Astrocyte (in vitro differentiated cells and primary cell): Measurements from ENCODE around the gene RUSF1. TPM values are rescaled to one million over a fixed set of nuclear protein-coding genes. Genes with fewer than 3 reads are reported as not detected.

Experiments used
- DNase-seq: peaks from one replicate; pipeline ENCODE4 v3.0.0-alpha.2; 2010; ENCODE audit warnings: low read depth
- FAIRE-seq: peaks from 2 replicates; lab custom pipeline; 2011; peaks lifted over from hg19 to GRCh38; lab: Jason Lieb, UNC
- H2AFZ ChIP-seq: 2 replicates; pipeline ENCODE4 v1.6.0; 2012; ENCODE audit warnings: low read depth, low read length, inconsistent platforms
- H3K27ac ChIP-seq: 2 replicates; pipeline ENCODE4 v1.5.1; 2011; ENCODE audit warnings: low read depth, low read length, inconsistent platforms
- H3K27me3 ChIP-seq: 2 replicates; pipeline ENCODE4 v1.6.0; 2011; ENCODE audit warnings: low read length, inconsistent platforms; ENCODE audit not compliant: insufficient read depth
- H3K36me3 ChIP-seq: 2 replicates; pipeline ENCODE4 v1.5.1; 2011; ENCODE audit warnings: low read length, inconsistent platforms; ENCODE audit not compliant: insufficient read depth
- H3K4me1 ChIP-seq: 2 replicates; pipeline ENCODE4 v1.5.1; 2011; ENCODE audit warnings: low read length, inconsistent platforms; ENCODE audit not compliant: insufficient read depth
- H3K4me2 ChIP-seq: 2 replicates; pipeline ENCODE4 v1.6.0; 2012; ENCODE audit warnings: low read length, inconsistent platforms
- H3K4me3 ChIP-seq: 2 replicates; pipeline ENCODE4 v1.5.1; 2011; ENCODE audit warnings: low read depth, mild to moderate bottlenecking, low read length, inconsistent platforms; ENCODE audit not compliant: insufficient read depth
- H3K79me2 ChIP-seq: 2 replicates; pipeline ENCODE4 v1.6.0; 2012; ENCODE audit warnings: mild to moderate bottlenecking, low read length, inconsistent platforms; ENCODE audit not compliant: insufficient read depth
- H3K9ac ChIP-seq: 2 replicates; pipeline ENCODE4 v1.6.0; 2012; ENCODE audit warnings: mild to moderate bottlenecking, low read length, inconsistent platforms
- H3K9me3 ChIP-seq: 2 replicates; pipeline ENCODE4 v1.5.1; 2012; ENCODE audit warnings: low read depth, mild to moderate bottlenecking, low read length, inconsistent platforms; ENCODE audit not compliant: insufficient read depth
- H4K20me1 ChIP-seq: 2 replicates; pipeline ENCODE4 v1.6.0; 2012; ENCODE audit warnings: low read length, inconsistent platforms; ENCODE audit not compliant: insufficient read depth
- H3K27ac Mint-ChIP-seq: one replicate; pipeline ENCODE4 v1.8.0; 2021; ENCODE audit warnings: mild to moderate bottlenecking, mixed read lengths; ENCODE audit not compliant: unreplicated experiment
- H3K27me3 Mint-ChIP-seq: one replicate; pipeline ENCODE4 v1.8.0; 2021; ENCODE audit warnings: low read depth, mixed read lengths; ENCODE audit not compliant: unreplicated experiment
- H3K36me3 Mint-ChIP-seq: one replicate; pipeline ENCODE4 v1.8.0; 2021; ENCODE audit warnings: low read depth, mixed read lengths; ENCODE audit not compliant: unreplicated experiment
- H3K4me1 Mint-ChIP-seq: one replicate; pipeline ENCODE4 v1.8.0; 2021; ENCODE audit warnings: low read depth, mixed read lengths; ENCODE audit not compliant: unreplicated experiment
- H3K4me3 Mint-ChIP-seq: one replicate; pipeline ENCODE4 v1.8.0; 2021; ENCODE audit warnings: mild to moderate bottlenecking, moderate library complexity, mixed read lengths; ENCODE audit not compliant: unreplicated experiment
- H3K9me3 Mint-ChIP-seq: one replicate; pipeline ENCODE4 v1.8.0; 2021; ENCODE audit warnings: mild to moderate bottlenecking, mixed read lengths; ENCODE audit not compliant: unreplicated experiment
- CTCF ChIP-seq: IDR thresholded peaks from 2 replicates; pipeline ENCODE4 v1.5.1; 2011; ENCODE audit warnings: low read depth, mild to moderate bottlenecking, inconsistent platforms, low read length, moderate library complexity; ENCODE audit not compliant: insufficient read depth
- EZH2 ChIP-seq: IDR thresholded peaks from 2 replicates; pipeline ENCODE4 v1.6.1; 2012; ENCODE audit warnings: mild to moderate bottlenecking, low read length, inconsistent platforms; ENCODE audit not compliant: insufficient read depth
- total RNA-seq: library from RNA; stranded (reverse); gene quantifications from 2 replicates; pipeline ENCODE4 v1.2.1, GENCODE V29; 2021

The RUSF1 gene
- total RNA-seq, 1 donor from 2014 or later, result 33.9 TPM

DNA sequence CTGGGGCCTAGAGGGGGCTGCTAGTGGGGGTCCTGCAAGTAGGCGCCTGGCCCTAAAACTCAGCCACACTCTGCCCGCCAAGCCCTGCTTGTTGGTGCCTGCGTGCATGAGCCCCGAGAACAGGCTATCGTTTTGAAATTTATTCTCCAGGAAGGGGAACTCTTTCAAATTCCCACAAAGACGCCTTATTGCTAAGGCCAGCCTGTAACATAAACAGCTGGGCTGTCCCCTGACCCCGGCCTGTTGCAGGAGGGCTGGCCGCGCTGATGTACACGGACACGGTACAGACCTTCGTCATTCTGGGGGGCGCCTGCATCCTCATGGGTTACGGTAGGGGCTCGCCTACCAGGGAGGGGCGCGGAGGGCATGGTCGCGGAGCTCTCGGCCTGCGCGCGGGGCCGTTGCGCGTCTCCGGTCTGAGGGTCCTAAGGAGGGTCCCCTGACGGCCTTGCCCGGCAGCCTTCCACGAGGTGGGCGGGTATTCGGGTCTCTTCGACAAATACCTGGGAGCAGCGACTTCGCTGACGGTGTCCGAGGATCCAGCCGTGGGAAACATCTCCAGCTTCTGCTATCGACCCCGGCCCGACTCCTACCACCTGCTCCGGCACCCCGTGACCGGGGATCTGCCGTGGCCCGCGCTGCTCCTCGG lies 21.0 kb downstream of the RUSF1 start:
- no peak for FAIRE-seq
- peaks cover 2% of the 10 kb centered on the region for H3K9me3 Mint-ChIP-seq
- H3K9ac ChIP-seq, result peak overlapping the region; percentile 31
- H3K4me3 ChIP-seq, result peak overlapping the region; percentile 44
- peaks cover 9% of the 10 kb centered on the region for H3K36me3 Mint-ChIP-seq
- peaks cover 18% of the 10 kb centered on the region for H3K27me3 ChIP-seq
- DNase-seq, result no peak
- H3K36me3 ChIP-seq, result no peaks in the 10 kb centered on the region
- peaks cover 37% of the 10 kb centered on the region for H3K27me3 Mint-ChIP-seq
- peak overlapping the region; percentile 76 for H3K4me3 Mint-ChIP-seq
- no peaks in the 10 kb centered on the region for H3K9me3 ChIP-seq
- H2AFZ ChIP-seq, result peak overlapping the region; percentile 66
- peaks cover 21% of the 10 kb centered on the region for H3K4me1 ChIP-seq
- no peaks in the 10 kb centered on the region for H3K4me1 Mint-ChIP-seq
- H3K27ac Mint-ChIP-seq, result no peak overlapping the region
- TF ChIP-seq CTCF (no peak), EZH2 (no peak)
- H3K27ac ChIP-seq, result no peak overlapping the region
- no peaks in the 10 kb centered on the region for H4K20me1 ChIP-seq
- H3K79me2 ChIP-seq, result no peaks in the 10 kb centered on the region
- H3K4me2 ChIP-seq, result peak overlapping the region; percentile 89

DNA sequence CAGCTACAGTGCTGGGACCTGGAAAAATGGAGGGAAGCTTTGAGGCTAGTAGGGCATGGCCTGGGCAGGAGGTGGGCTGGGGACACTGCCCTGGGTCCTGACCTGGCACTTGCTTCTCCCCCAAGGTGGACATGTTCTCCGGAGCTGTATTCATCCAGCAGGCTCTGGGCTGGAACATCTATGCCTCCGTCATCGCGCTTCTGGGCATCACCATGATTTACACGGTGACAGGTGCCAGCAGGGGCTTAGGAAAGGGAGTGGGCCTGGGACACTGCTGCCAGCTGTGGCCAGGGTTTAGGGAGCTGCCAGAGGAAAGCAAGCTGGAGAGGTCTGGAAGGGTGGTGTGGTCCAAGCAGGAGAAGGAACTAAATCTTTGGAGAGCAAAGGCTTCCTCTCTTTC lies 22.1 kb downstream of the RUSF1 start:
- Histone ChIP-seq H3K4me2 (no peak overlapping the region), H3K27ac (no peak overlapping the region), H3K9me3 (no peaks in the 10 kb centered on the region), H3K4me1 (peaks cover 21% of the 10 kb centered on the region), H3K4me3 (no peak overlapping the region), H3K79me2 (no peaks in the 10 kb centered on the region), H3K36me3 (no peaks in the 10 kb centered on the region), H4K20me1 (peaks cover 2% of the 10 kb centered on the region), H3K9ac (no peak overlapping the region), H3K27me3 (peaks cover 18% of the 10 kb centered on the region), H2AFZ (no peak overlapping the region)
- TF ChIP-seq EZH2 (no peak), CTCF (no peak)
- Mint-ChIP-seq H3K9me3 (peaks cover 2% of the 10 kb centered on the region), H3K27me3 (peaks cover 37% of the 10 kb centered on the region), H3K4me3 (no peak overlapping the region), H3K36me3 (peaks cover 10% of the 10 kb centered on the region), H3K27ac (no peak overlapping the region), H3K4me1 (no peaks in the 10 kb centered on the region)
- FAIRE-seq, result no peak
- no peak for DNase-seq

DNA sequence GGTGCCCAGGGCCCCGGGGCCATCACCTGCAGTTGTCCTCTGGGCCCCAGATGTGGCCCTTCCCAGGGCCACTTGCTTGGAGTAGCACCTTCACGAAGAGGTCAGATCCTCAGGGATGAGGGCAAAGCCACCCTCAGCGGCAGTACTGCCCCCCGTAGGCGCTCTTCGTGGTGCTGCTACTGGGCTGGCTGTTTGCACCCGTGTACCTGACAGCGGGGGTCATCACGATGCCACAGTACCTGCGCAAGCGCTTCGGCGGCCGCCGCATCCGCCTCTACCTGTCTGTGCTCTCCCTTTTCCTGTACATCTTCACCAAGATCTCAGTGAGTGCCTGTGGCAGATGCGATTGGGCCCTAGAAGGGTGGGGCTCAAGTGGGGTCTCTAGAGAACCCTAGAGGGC lies 22.6 kb downstream of the RUSF1 start:
- no peak for DNase-seq
- H3K27me3 ChIP-seq, result peaks cover 18% of the 10 kb centered on the region
- H3K4me3 ChIP-seq, result no peak overlapping the region
- peaks cover 2% of the 10 kb centered on the region for H3K9me3 Mint-ChIP-seq
- no peak overlapping the region for H3K4me3 Mint-ChIP-seq
- TF ChIP-seq CTCF (no peak), EZH2 (no peak)
- H3K27me3 Mint-ChIP-seq, result peaks cover 33% of the 10 kb centered on the region
- H3K9ac ChIP-seq, result no peak overlapping the region
- no peak overlapping the region for H3K4me2 ChIP-seq
- H3K4me1 ChIP-seq, result peaks cover 21% of the 10 kb centered on the region
- H3K9me3 ChIP-seq, result no peaks in the 10 kb centered on the region
- peaks cover 3% of the 10 kb centered on the region for H3K4me1 Mint-ChIP-seq
- no peak overlapping the region for H3K27ac ChIP-seq
- FAIRE-seq, result no peak
- peaks cover 8% of the 10 kb centered on the region for H3K36me3 Mint-ChIP-seq
- H3K36me3 ChIP-seq, result no peaks in the 10 kb centered on the region
- H3K79me2 ChIP-seq, result no peaks in the 10 kb centered on the region
- peaks cover 7% of the 10 kb centered on the region for H4K20me1 ChIP-seq
- H2AFZ ChIP-seq, result no peak overlapping the region
- no peak overlapping the region for H3K27ac Mint-ChIP-seq
